NCI-H2227 (cell line): ENCODE measurements around the gene RRAGA.
"Not testable (repeated sequence)": the region's sequence is repeated elsewhere in the genome, so short reads cannot be mapped to it uniquely, and the experiment has no call there.

Experiments used
- DNase-seq: peaks from one replicate; lab custom pipeline; 2025; ENCODE audit not compliant: unreplicated experiment; lab: John Stamatoyannopoulos, UW

The RRAGA gene

GRCh38 chr9:19048966-19049916, at the start of gene RRAGA:
Gene RRAGA (plus strand): TSS chr9:19049427. CDS start chr9:19049660, 233 bp downstream.
- DNase-seq: peak; percentile 97

- DNase-seq: no peak
Measured at GRCh38 chr9:19000133-19000532, 49.1 kb upstream of the RRAGA start.

- no peak for DNase-seq
Measured at GRCh38 chr9:19009391-19009965, 39.7 kb upstream of the RRAGA start.

GRCh38 chr9:19018201-19018600, 31.0 kb upstream of the RRAGA start:
- DNase-seq: no peak

- DNase-seq: no peak
Measured at GRCh38 chr9:19020886-19021455, 28.3 kb upstream of the RRAGA start.

- DNase-seq: not testable (repeated sequence)
Measured at GRCh38 chr9:19021649-19022048, 27.6 kb upstream of the RRAGA start.

GRCh38 chr9:19022206-19022605, 27.0 kb upstream of the RRAGA start:
- DNase-seq: no peak

- DNase-seq: no peak
Measured at GRCh38 chr9:19023078-19023477, 26.1 kb upstream of the RRAGA start.

GRCh38 chr9:19026375-19026774, 22.9 kb upstream of the RRAGA start:
- no peak for DNase-seq

- no peak for DNase-seq
Measured at GRCh38 chr9:19027825-19028224, 21.4 kb upstream of the RRAGA start.

- peak; percentile 71 for DNase-seq
Measured at GRCh38 chr9:19028835-19029451, 20.3 kb upstream of the RRAGA start.

GRCh38 chr9:19030899-19031298, 18.3 kb upstream of the RRAGA start:
- DNase-seq: no peak

- no peak for DNase-seq
Measured at GRCh38 chr9:19032406-19032805, 16.8 kb upstream of the RRAGA start.

- DNase-seq: no peak
Measured at GRCh38 chr9:19033015-19033414, 16.2 kb upstream of the RRAGA start, which contains the start of gene SAXO1. Gene SAXO1 (minus strand): TSS chr9:19033209. CDS start chr9:19032908, 301 bp downstream.

- no peak for DNase-seq
Measured at GRCh38 chr9:19036611-19037010, 12.6 kb upstream of the RRAGA start.

- DNase-seq: peak; percentile 42
Measured at GRCh38 chr9:19049917-19050636, 850 bp downstream of the RRAGA start.

GRCh38 chr9:19050637-19051591, 1.7 kb downstream of the RRAGA start:
- DNase-seq: no peak

GRCh38 chr9:19057033-19057432, 7.8 kb downstream of the RRAGA start:
- DNase-seq: no peak

- no peak for DNase-seq
Measured at GRCh38 chr9:19074229-19074628, 25.0 kb downstream of the RRAGA start.

- no peak for DNase-seq
Measured at GRCh38 chr9:19074836-19075235, 25.6 kb downstream of the RRAGA start.
